ENCODE data around the gene COL6A3. TPM values are rescaled to one million over a fixed set of nuclear protein-coding genes. Genes with fewer than 3 reads are reported as not detected.

Gene COL6A3
- total RNA-seq, 4 donors from 2014 or later: 43.1 to 204 (median 62.4) TPM

GRCh38 chr2:237348281-237348865 lies 65.6 kb downstream of the COL6A3 start:
- no peak for TF ChIP-seq CTCF (IDR thresholded peaks at IDR 0.05)
- TF ChIP-seq POLR2A (IDR thresholded peaks at IDR 0.05): no peak
- DNase-seq (ENCODE audit: low spot score in 2 of 2): no peak
- 92% methylated on average over 11 of the region's 11 CpGs for WGBS, 2 donors
- intact Hi-C loops (cut with DNase I; ENCODE audit: low total_unique reads): no loop called here
- no peak overlapping the region for H3K4me3 ChIP-seq (ENCODE audit: low read depth, poor library complexity, severe bottlenecking)

- no peak for TF ChIP-seq CTCF (IDR thresholded peaks at IDR 0.05)
- TF ChIP-seq POLR2A (IDR thresholded peaks at IDR 0.05): no peak
- WGBS, 2 donors: 82 to 85% methylated on average over 4 of the region's 4 CpGs
- intact Hi-C loops (cut with DNase I; ENCODE audit: low total_unique reads): no loop called here
- DNase-seq (ENCODE audit: low spot score in 2 of 2): no peak
- no peak overlapping the region for H3K4me3 ChIP-seq (ENCODE audit: low read depth, poor library complexity, severe bottlenecking)
Measured at GRCh38 chr2:237345891-237346640, 67.9 kb downstream of the COL6A3 start.

- intact Hi-C loops (cut with DNase I; ENCODE audit: low total_unique reads): no loop called here
- no peak for TF ChIP-seq CTCF (IDR thresholded peaks at IDR 0.05)
- TF ChIP-seq POLR2A (IDR thresholded peaks at IDR 0.05): no peak
- no peak overlapping the region for H3K4me3 ChIP-seq (ENCODE audit: low read depth, poor library complexity, severe bottlenecking)
- DNase-seq (ENCODE audit: low spot score in 2 of 2): no peak
- WGBS, 2 donors: 83 to 85% methylated on average over 7 of the region's 7 CpGs
Measured at GRCh38 chr2:237345411-237345810, 68.6 kb downstream of the COL6A3 start.

GRCh38 chr2:237344942-237345341 lies 69.0 kb downstream of the COL6A3 start:
- TF ChIP-seq POLR2A (IDR thresholded peaks at IDR 0.05): no peak
- TF ChIP-seq CTCF (IDR thresholded peaks at IDR 0.05): no peak
- intact Hi-C loops (cut with DNase I; ENCODE audit: low total_unique reads): no loop called here

GRCh38 chr2:237343993-237344392 lies 70.0 kb downstream of the COL6A3 start:
- intact Hi-C loops (cut with DNase I; ENCODE audit: low total_unique reads): no loop called here
- no peak overlapping the region for H3K4me3 ChIP-seq (ENCODE audit: low read depth, poor library complexity, severe bottlenecking)
- no peak for TF ChIP-seq CTCF (IDR thresholded peaks at IDR 0.05)
- no peak for TF ChIP-seq POLR2A (IDR thresholded peaks at IDR 0.05)
- no peak for DNase-seq (ENCODE audit: low spot score in 2 of 2)
- 80 to 84% methylated on average over 9 of the region's 9 CpGs for WGBS, 2 donors

More at GRCh38 chr2:237344942-237345341, 69.0 kb downstream of the COL6A3 start:
- H3K4me3 ChIP-seq (ENCODE audit: low read depth, poor library complexity, severe bottlenecking): no peak overlapping the region
- no peak for DNase-seq (ENCODE audit: low spot score in 2 of 2)
- 82 to 89% methylated on average over 6 of the region's 6 CpGs for WGBS, 2 donors

Measured in lower leg skin (tissue), 4 donors.